HepG2 (cell line): Measurements from ENCODE around the gene BLOC1S2. TPM values are rescaled to one million over a fixed set of nuclear protein-coding genes. Genes with fewer than 3 reads are reported as not detected.

ENCODE experiments used
- ATAC-seq: fragments of 200-7000 bp; cut with Tn5 transposase; 3 replicates; pipeline ENCODE4 v1.9.1; 2020; ENCODE audit warnings: mild to moderate bottlenecking, moderate library complexity
- BruUV-seq: library from RNA; stranded (reverse); fragments of 400-500 nt; replicated peaks from 2 replicates; lab custom pipeline; 2021; lab: Mats Ljungman, UMichigan
- CTCF ChIA-PET: fragments of 300-600 bp; formaldehyde crosslinking; extraction: SDS; loops from one replicate; lab custom pipeline; 2021; ENCODE audit warnings: low total read pairs, inconsistent platforms, low intra/inter-chr PET ratio; lab: Yijun Ruan, JAX
- POLR2A ChIA-PET: fragments of 350-600 bp; sonication (Branson Sonifier 250); formaldehyde crosslinking; loops from one replicate; lab custom pipeline; 2020; ENCODE audit warnings: antibody characterized with exemption, inconsistent platforms; lab: Yijun Ruan, JAX
- DNase-seq: peaks from one replicate; pipeline ENCODE4 v3.0.0-alpha.2; 2015; ENCODE audit warnings: low spot score
- FAIRE-seq: peaks from 3 replicates; lab custom pipeline; 2011; peaks lifted over from hg19 to GRCh38; lab: Jason Lieb, UNC
- H2AFZ ChIP-seq: one replicate; pipeline ENCODE4 v1.6.1; 2011; ENCODE audit warnings: low read length, inconsistent platforms
- H3K27ac ChIP-seq: fragments of 300-600 bp; 3 replicates; pipeline ENCODE4 v1.8.0; 2011; ENCODE audit warnings: mixed run types, mild to moderate bottlenecking, mixed read lengths, low read length, inconsistent platforms; ENCODE audit not compliant: insufficient read depth; ENCODE audit errors: extremely low read length
- H3K27me3 ChIP-seq, 2 experiments: fragments of 200-600 bp in 1 of 2; 2 replicates in 1 of 2; 3 replicates in 1 of 2; pipeline versions ENCODE4 v1.6.0 to v1.8.0; 2011; ENCODE audit warnings: low read length in 2 of 2, mild to moderate bottlenecking in 2 of 2, moderate library complexity in 2 of 2, inconsistent platforms in 1 of 2; ENCODE audit not compliant: insufficient read depth in 2 of 2, control insufficient read depth in 1 of 2
- H3K36me3 ChIP-seq, 2 experiments: fragments of 200-600 bp in 1 of 2; replicated peaks in 1 of 2; 2 replicates in 1 of 2; 3 replicates in 1 of 2; pipeline versions ENCODE4 v1.5.1 to v1.8.0; 2011; ENCODE audit warnings: low read length in 2 of 2, inconsistent platforms in 1 of 2; ENCODE audit not compliant: insufficient read depth in 2 of 2, control insufficient read depth in 1 of 2
- H3K4me1 ChIP-seq: 2 replicates; pipeline ENCODE4 v1.5.1; 2012; ENCODE audit warnings: low read length, inconsistent platforms; ENCODE audit not compliant: insufficient read depth
- H3K4me2 ChIP-seq: 2 replicates; pipeline ENCODE4 v1.6.0; 2011; ENCODE audit warnings: low read depth, low read length, inconsistent platforms
- H3K4me3 ChIP-seq, 3 experiments: fragments of 200-600 bp in 1 of 3; sonication (generic), shearing (Covaris generic) in 1 of 3; replicated peaks in 1 of 3; 2 replicates each; pipeline ENCODE4 v1.5.1; 2011 to 2016; ENCODE audit warnings: low read length in 3 of 3, inconsistent platforms in 2 of 3, low read depth in 2 of 3, mild to moderate bottlenecking in 2 of 3, control low read depth in 1 of 3, mixed read lengths in 1 of 3; ENCODE audit not compliant: insufficient read depth in 1 of 3
- H3K79me2 ChIP-seq: one replicate; pipeline ENCODE4 v1.6.1; 2011; ENCODE audit warnings: low read length, inconsistent platforms; ENCODE audit not compliant: insufficient read depth
- H3K9ac ChIP-seq: 2 replicates; pipeline ENCODE4 v1.6.0; 2011; ENCODE audit warnings: mild to moderate bottlenecking, low read depth, low read length, inconsistent platforms; ENCODE audit not compliant: insufficient read depth
- H3K9me3 ChIP-seq: 2 replicates; pipeline ENCODE4 v1.5.1; 2012; ENCODE audit warnings: mild to moderate bottlenecking, low read length
- H4K20me1 ChIP-seq: 2 replicates; pipeline ENCODE4 v1.6.0; 2011; ENCODE audit warnings: inconsistent platforms, mild to moderate bottlenecking, low read length, moderate library complexity; ENCODE audit not compliant: insufficient read depth
- CHD4 ChIP-seq: fragments of 200-600 bp; sonication (generic); IDR thresholded peaks from 2 replicates; pipeline ENCODE4 v1.7.0; 2017; ENCODE audit warnings: mild to moderate bottlenecking, low read length, borderline replicate concordance
- FLYWCH1 ChIP-seq: sonication (generic); formaldehyde crosslinking; IDR thresholded peaks from 2 replicates; pipeline ENCODE4 v1.8.1; 2023; ENCODE audit warnings: mild to moderate bottlenecking, missing genetic modification reagents
- FOXK2 ChIP-seq: fragments of 450-650 bp; IDR thresholded peaks from 2 replicates; pipeline ENCODE4 v1.6.1; 2016
- KAT7 ChIP-seq: IDR thresholded peaks from 2 replicates; pipeline ENCODE4 v1.6.1; 2018; ENCODE audit warnings: borderline replicate concordance, missing compliant biosample characterization
- KAT8 ChIP-seq: IDR thresholded peaks from 2 replicates; pipeline ENCODE4 v1.6.1; 2016; ENCODE audit warnings: missing genetic modification reagents, missing compliant biosample characterization
- KDM5A ChIP-seq: fragments of 200-600 bp; sonication (generic); IDR thresholded peaks from 2 replicates; pipeline ENCODE4 v1.7.0; 2018; ENCODE audit warnings: antibody characterized with exemption, mild to moderate bottlenecking, low read length, borderline replicate concordance
- KDM5B ChIP-seq: sonication (generic); formaldehyde crosslinking; IDR thresholded peaks from 2 replicates; pipeline ENCODE4 v1.4.0; 2020; ENCODE audit warnings: missing genetic modification reagents, mild to moderate bottlenecking, borderline replicate concordance
- PRPF4 ChIP-seq: fragments of 200-400 bp; formaldehyde crosslinking; IDR thresholded peaks from 2 replicates; pipeline ENCODE4 v1.6.1; 2016; ENCODE audit warnings: low read length, low read depth; ENCODE audit not compliant: poor library complexity, severe bottlenecking
- SAFB2 ChIP-seq: sonication (generic); formaldehyde crosslinking; IDR thresholded peaks from 2 replicates; pipeline ENCODE4 v1.5.1; 2020; ENCODE audit warnings: missing genetic modification reagents, low read depth, mild to moderate bottlenecking, borderline replicate concordance
- SOX6 ChIP-seq, 2 experiments: fragments of 450-650 bp in 1 of 2; sonication (generic) in 1 of 2; formaldehyde crosslinking in 1 of 2; IDR thresholded peaks; 2 replicates each; pipeline versions ENCODE4 v1.4.0 to v1.6.1; 2017 to 2020; ENCODE audit warnings: antibody characterized with exemption in 1 of 2, mild to moderate bottlenecking in 1 of 2, missing genetic modification reagents in 1 of 2
- ZBTB38 ChIP-seq: sonication (generic); formaldehyde crosslinking; IDR thresholded peaks from 2 replicates; pipeline ENCODE4 v1.5.1; 2020; ENCODE audit warnings: mild to moderate bottlenecking, missing genetic modification reagents
- ZNF121 ChIP-seq: sonication (generic); formaldehyde crosslinking; IDR thresholded peaks from 2 replicates; pipeline ENCODE4 v1.5.0; 2020; ENCODE audit warnings: mild to moderate bottlenecking, missing genetic modification reagents
- ZNF350 ChIP-seq: sonication (generic); formaldehyde crosslinking; IDR thresholded peaks from 2 replicates; pipeline ENCODE4 v1.4.0; 2020; ENCODE audit warnings: mild to moderate bottlenecking, low read depth, missing genetic modification reagents, borderline replicate concordance
- ZNF460 ChIP-seq: sonication (generic); formaldehyde crosslinking; IDR thresholded peaks from 2 replicates; pipeline ENCODE4 v1.5.1; 2020; ENCODE audit warnings: missing genetic modification reagents, mild to moderate bottlenecking, borderline replicate concordance
- ZNF501 ChIP-seq: sonication (generic); formaldehyde crosslinking; IDR thresholded peaks from 2 replicates; pipeline ENCODE4 v1.5.1; 2020; ENCODE audit warnings: mild to moderate bottlenecking, moderate library complexity, missing genetic modification reagents
- ZNF570 ChIP-seq: sonication (generic); formaldehyde crosslinking; IDR thresholded peaks from 2 replicates; pipeline ENCODE4 v1.4.0; 2020; ENCODE audit warnings: mild to moderate bottlenecking, missing genetic modification reagents, borderline replicate concordance
- ZNF747 ChIP-seq: sonication (generic); formaldehyde crosslinking; IDR thresholded peaks from 2 replicates; pipeline ENCODE4 v1.8.1; 2023; ENCODE audit warnings: missing genetic modification reagents, mild to moderate bottlenecking, borderline replicate concordance
- WGBS: methylation state at CpG from one replicate; pipeline ENCODE4 v1.1.6; 2017; ENCODE audit warnings: low lambda C conversion rate; 5-methylcytosine and 5-hydroxymethylcytosine counted together
- in situ Hi-C: cut with HindIII; loops from 2 replicates; pipeline ENCODE4 v1.10.0; 2017; ENCODE audit warnings: low pct_unique_long_range_greater_than_20kb; ENCODE audit not compliant: extremely low pct_ligation_motif_present
- intact Hi-C: fragments of 100-400 bp; cut with micrococcal nuclease; formaldehyde crosslinking; loops from one replicate; pipeline ENCODE4 v1.10.0; 2022; ENCODE audit not compliant: unreplicated experiment
- polyA plus RNA-seq, 8 experiments: library from polyadenylated mRNA; depleted of rRNA in 3 of 8; stranded (reverse) in 7 of 8; unstranded in 1 of 8; fragments of >200 nt; fragmentation: Illumina TruSeq in 4 of 8; extraction: Trizol in 4 of 8; gene quantifications; 2 replicates each; pipeline versions ENCODE4 v1.2.1 to v1.2.3, GENCODE V29; 2011 to 2016; ENCODE audit warnings: low read depth in 4 of 8, missing spikeins in 1 of 8, mixed read lengths in 1 of 8; ENCODE audit not compliant: insufficient read depth in 1 of 8
- total RNA-seq, 5 experiments: library from RNA; depleted of rRNA; stranded (reverse); fragments of >200 nt; fragmentation: Illumina TruSeq; extraction: Trizol; gene quantifications; 2 replicates each; pipeline ENCODE4 v1.2.3, GENCODE V29; 2016; ENCODE audit warnings: low read depth in 1 of 5
- TF ChIP-seq, protein P1 (sequence below): sonication (generic); formaldehyde crosslinking; IDR thresholded peaks from 2 replicates; pipeline ENCODE4 v1.9.0; 2022; ENCODE audit warnings: low read depth, missing genetic modification reagents
- TF ChIP-seq, protein P2 (sequence below): IDR thresholded peaks from 2 replicates; pipeline ENCODE4 v1.6.1; 2018; ENCODE audit warnings: missing genetic modification reagents, mild to moderate bottlenecking, missing compliant biosample characterization
- TF ChIP-seq, protein P3 (sequence below): IDR thresholded peaks from 2 replicates; pipeline ENCODE4 v1.6.1; 2012; ENCODE audit warnings: inconsistent platforms

Gene BLOC1S2
- total and polyA plus RNA-seq, 2 of the 13 experiments (the other 11 are each of a cell fraction or from before 2014, with no cell fraction given) = 22.3 to 64.4 TPM

DNA sequence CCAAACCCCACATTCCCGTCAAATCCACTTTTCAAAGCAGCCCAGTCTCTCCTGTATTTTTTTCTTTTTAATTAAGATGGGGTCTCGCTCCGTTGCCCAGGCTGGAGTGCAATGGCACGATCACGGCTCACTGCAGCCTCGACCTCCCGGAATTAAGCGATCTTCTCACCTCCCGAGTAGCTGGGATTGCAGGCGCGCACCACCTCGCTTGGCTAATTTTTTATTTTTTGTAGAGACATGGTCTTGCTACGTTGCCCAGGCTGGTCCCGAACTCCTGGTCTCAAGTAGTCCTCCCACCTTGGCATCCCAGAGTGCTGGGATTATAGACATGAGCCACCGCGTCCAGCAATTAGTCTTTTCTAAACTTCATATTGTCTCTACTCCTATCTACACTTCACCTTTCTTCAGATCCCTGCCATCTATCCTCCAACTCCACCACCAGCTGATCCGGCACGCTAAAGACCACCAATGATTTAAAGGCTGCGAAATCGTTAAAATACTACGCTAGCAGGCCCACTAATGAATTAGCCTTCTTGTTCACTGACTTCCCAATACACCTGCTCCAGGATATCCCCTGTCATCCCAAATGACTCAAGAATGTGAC is 56.6 kb downstream of the BLOC1S2 start:
- Histone ChIP-seq H3K4me1 (peaks cover 29% of the 10 kb centered on the region), H3K4me3 (peak overlapping the region; percentile 66 to 93 (median 88)), H4K20me1 (no peaks in the 10 kb centered on the region), H3K9ac (peak overlapping the region; percentile 80), H3K36me3 (peaks cover 2 to 21% of the 10 kb centered on the region in 2 experiments), H3K4me2 (peak overlapping the region; percentile 75), H3K79me2 (peaks cover 27% of the 10 kb centered on the region), H3K27me3 (peaks cover 0 to 6% of the 10 kb centered on the region in 2 experiments; a peak in 1 of 5 replicates), H3K27ac (peak overlapping the region; percentile 69), H2AFZ (no peak overlapping the region), H3K9me3 (no peaks in the 10 kb centered on the region)
- BruUV-seq = TSS peak; percentile 90
- FAIRE-seq (no peak), ATAC-seq (no peak), DNase-seq (no peak)
- intact Hi-C loops = no loop called here
- 50% methylated on average over 21 of the region's 21 CpGs for WGBS
- ChIA-PET CTCF (no interaction called here), POLR2A (no interaction called here)
- in situ Hi-C loops = no loop called here
- TF ChIP-seq SAFB2 (CRISPR knock-in tag) (0 out of 2 replicates have a peak, but pooled peaks have one; percentile 60), KAT8 (CRISPR knock-in tag) (peak; percentile 6; the same call in 1 of the 2 replicates), KAT7 (no peak), ZNF570 (CRISPR knock-in tag) (no peak), ZNF460 (CRISPR knock-in tag) (0 out of 2 replicates have a peak, but pooled peaks have one; percentile 15), KDM5B (peak; percentile 5; the same call in 1 of the 2 replicates), FOXK2 (no peak), CHD4 (0 out of 2 replicates have a peak, but pooled peaks have one; percentile 62), FLYWCH1 (CRISPR knock-in tag) (0 out of 2 replicates have a peak, but pooled peaks have one; percentile 32), SOX6 (IDR thresholded peaks at IDR 0.05) (no peak), SOX6 (CRISPR knock-in tag; IDR thresholded peaks at IDR 0.05) (no peak), ZNF747 (CRISPR knock-in tag) (0 out of 2 replicates have a peak, but pooled peaks have one; percentile 1), ZNF501 (0 out of 2 replicates have a peak, but pooled peaks have one; percentile 9), ZBTB38 (peak; percentile 92), ZNF350 (CRISPR knock-in tag) (peak; percentile 49; the same call in 1 of the 2 replicates), PRPF4 (peak; percentile 34), ZNF121 (peak; percentile 98), KDM5A (peak; percentile 73)
- TF ChIP-seq, protein P1, sequence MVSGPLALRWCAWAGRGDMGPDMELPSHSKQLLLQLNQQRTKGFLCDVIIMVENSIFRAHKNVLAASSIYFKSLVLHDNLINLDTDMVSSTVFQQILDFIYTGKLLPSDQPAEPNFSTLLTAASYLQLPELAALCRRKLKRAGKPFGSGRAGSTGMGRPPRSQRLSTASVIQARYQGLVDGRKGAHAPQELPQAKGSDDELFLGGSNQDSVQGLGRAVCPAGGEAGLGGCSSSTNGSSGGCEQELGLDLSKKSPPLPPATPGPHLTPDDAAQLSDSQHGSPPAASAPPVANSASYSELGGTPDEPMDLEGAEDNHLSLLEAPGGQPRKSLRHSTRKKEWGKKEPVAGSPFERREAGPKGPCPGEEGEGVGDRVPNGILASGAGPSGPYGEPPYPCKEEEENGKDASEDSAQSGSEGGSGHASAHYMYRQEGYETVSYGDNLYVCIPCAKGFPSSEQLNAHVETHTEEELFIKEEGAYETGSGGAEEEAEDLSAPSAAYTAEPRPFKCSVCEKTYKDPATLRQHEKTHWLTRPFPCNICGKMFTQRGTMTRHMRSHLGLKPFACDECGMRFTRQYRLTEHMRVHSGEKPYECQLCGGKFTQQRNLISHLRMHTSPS (CRISPR knock-in tag) = peak; percentile 41; the same call in 1 of the 2 replicates
- TF ChIP-seq, protein P2, sequence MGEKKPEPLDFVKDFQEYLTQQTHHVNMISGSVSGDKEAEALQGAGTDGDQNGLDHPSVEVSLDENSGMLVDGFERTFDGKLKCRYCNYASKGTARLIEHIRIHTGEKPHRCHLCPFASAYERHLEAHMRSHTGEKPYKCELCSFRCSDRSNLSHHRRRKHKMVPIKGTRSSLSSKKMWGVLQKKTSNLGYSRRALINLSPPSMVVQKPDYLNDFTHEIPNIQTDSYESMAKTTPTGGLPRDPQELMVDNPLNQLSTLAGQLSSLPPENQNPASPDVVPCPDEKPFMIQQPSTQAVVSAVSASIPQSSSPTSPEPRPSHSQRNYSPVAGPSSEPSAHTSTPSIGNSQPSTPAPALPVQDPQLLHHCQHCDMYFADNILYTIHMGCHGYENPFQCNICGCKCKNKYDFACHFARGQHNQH (CRISPR knock-in tag) = no peak
- TF ChIP-seq, protein P3, sequence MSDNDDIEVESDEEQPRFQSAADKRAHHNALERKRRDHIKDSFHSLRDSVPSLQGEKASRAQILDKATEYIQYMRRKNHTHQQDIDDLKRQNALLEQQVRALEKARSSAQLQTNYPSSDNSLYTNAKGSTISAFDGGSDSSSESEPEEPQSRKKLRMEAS = 0 out of 2 replicates have a peak, but pooled peaks have one; percentile 0
